NK-92 (cell line): ENCODE results near the gene TGM2.

Experiments used
- DNase-seq: peaks from one replicate; lab custom pipeline; 2025; ENCODE audit not compliant: unreplicated experiment; lab: John Stamatoyannopoulos, UW

Gene TGM2

DNA sequence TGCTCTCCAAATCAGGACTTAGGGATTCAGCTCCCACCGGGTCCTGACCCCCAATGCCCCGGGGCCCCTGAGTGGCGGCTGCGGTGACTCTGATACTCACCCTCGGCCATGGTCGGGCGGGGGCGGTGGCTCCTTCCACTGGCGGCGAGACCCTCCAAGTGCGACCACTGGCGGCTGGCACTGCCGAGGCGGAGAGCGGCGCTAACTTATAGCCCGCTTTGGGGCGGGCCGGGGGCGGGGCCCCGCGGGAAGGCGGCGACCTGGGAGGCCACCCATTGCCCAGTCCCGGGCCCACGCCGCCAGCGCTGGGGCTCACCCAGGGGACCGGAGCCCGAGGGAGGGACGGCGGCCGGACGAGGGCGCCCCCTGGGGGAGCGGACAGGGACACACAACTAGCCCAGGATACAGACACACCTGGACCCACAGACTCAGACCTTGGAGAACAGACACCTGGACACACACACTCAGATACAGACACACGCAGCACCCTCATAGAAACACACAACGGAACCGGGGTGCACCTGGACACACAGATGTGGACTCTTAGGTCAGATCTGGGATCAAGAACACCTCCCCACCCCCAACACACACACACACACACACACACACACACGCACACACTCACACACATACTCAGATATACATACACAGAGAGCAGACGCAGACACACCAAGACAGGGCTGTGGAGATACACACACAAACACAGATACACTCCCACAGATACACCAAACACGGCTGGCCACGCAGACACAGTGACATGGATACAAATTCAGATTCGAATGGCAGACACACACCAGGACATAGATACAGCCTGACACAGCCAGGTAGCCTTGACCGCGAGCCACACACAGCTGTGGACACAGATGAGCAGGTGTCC, at the start of gene TGM2:
TGM2 (minus strand) TSS at position 182 of the 877 bp plus-strand sequence; CDS start at position 110, 72 bp downstream.
- no peak for DNase-seq

DNA sequence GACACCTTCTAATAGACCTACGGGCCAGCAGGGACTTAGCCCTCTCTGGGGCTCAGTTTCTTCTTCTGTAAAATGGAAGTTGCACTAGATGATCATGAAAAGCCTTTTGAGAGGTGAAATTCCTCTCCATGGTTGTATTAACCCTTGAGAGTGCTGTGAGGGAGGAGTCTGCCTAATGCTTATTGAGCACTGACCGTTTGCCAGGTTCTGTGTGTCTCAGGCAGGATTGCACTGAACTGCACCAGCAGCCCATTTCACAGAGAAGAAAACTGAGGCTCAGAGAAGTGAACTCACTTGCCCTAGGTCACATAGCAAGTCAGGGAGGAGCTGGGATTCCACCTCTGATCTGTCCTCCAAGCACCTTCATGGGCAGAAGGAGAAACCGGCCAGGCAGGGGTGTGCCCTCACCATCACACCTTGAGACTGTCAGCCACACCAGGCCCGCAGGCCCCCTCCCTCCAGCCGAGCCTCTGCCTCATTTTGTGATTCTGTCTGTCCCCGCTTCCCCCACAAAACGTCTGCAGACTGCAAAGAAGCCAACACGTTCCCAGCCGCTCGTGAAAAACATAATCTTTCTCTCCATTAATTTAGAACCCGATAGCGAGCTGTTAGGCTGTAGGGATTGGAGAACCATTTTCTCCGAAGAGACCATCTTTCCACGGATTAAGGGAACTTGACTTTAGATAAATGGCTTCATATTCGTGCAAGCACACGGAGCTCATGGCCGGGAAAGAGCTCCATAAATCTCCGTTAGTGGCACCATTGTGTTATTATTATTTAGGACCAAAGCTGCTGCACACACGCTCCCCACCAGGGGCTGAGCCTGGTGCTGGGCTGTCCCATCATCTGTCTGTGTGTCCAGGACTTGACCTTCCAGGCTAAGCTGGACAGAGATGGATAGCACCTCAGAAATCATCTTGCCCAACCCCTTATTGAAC, 49.5 kb upstream of the TGM2 start:
- DNase-seq: no peak

DNA sequence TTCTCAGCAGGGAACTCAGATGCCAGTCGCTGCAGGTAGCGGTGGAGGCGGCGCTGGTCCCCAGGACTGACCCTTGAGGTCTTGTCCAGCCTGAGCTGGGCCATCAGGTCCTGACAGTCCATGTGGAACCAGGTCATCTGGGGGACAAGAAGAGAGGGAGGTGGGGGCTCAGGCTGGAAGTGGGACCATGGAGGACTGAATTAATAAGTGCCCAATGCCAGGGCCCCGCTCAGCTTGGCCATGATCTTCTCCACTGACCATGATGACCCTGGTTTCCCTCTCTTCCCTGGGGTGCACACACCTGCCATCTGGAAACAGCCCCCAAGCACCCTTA, 48.5 kb upstream of the TGM2 start:
- DNase-seq: no peak

DNA sequence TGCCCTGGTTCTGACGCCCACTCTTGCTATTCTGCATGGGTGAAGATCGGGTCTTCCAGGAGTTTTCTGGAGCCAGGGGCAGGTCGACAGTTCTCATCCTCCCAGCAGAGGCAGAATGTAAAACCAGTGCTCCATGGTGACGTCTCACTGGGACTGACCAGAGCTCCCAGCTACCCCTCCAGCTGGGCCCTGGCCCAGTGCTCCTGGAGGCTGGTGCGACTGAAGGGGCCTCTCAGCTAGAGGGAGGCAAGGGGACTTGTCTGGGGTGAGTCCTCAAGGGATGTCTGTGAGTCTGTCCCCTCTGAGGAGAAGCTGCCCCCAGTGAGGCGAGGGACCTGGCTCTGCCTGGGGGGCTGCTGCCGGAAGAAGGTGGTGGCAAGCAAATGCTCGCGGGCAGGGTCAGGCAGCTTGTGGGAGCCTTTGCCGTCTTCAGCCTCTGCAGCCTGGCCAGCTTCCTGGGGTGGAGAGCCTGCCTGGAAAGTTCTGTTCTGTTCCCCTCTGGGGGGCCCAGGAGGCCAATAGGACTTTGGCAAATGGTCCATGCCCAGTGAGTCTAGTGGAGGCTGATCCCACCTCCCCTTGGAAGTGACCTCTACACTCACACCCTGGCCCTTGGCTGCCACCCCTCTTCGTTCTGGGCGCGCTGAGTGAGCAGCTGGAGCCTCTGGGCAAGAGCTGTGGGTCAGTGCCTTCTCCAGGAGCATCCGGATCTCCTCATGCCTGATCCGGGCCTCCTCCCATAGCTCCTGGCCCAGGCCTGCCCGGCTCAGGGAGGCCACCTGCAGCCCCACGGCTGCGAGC, 47.9 kb upstream of the TGM2 start:
- no peak for DNase-seq

DNA sequence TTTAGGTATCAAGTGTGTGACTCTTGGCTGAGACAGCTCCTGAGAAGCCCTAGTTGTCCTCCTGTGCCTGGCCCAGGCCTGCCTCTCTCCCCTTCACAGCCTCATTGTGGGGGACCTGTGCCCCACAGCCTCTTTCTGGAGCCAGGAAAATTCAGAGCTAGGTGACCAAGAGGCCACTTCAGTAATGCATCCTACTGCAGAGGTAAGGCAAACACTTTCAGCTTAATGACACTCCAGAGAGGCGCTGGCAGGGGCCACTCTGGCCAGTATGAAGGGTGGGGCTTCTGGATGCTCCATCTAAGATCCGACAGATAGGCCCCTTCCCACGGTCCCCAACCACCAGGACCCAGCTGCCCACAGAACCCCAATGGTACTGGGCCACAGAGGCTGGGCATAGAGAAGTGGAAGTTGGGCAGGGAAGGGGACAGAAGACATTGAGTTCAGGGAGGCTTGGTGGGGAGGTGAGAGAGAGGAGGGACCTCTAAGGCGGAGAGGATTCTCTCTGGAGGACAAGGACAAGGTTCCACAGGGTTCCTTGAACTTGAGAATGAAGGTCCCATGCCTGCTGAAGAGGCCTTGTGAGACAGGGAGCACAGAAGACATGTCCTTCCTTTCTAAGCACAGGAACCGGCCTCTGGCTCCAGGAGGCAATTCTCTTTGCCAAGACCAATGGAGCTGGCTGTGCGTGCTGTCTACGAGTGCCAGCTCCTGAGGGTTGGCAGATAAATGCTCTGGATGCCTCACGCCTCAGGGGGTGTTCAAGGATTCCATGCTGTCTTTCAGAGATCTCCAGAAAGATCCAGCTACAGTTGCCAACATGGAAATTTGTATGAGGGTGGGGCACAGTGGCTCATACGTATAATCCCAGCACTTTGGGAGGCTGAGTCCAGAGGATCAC, 46.4 kb upstream of the TGM2 start:
- no peak for DNase-seq

DNA sequence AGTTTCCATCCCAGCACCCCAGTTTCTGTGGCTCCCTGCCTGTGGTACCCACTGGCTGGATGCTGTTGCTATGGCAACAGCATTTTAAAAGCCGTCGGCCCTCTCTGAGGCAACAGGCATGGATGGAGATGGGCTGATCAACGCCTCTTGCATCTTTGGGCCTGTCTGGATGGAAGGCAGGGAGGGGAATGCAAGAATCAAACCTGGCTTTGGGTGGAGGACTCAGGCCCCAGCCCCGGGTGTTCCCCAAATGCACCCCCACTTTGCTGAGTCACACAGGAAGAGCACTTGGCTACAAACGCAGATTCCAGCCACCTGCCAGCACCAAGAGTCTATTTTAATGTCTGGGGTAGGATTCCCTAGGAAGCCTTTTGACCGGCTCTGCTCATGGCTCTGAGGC, 45.7 kb upstream of the TGM2 start:
- DNase-seq: no peak

DNA sequence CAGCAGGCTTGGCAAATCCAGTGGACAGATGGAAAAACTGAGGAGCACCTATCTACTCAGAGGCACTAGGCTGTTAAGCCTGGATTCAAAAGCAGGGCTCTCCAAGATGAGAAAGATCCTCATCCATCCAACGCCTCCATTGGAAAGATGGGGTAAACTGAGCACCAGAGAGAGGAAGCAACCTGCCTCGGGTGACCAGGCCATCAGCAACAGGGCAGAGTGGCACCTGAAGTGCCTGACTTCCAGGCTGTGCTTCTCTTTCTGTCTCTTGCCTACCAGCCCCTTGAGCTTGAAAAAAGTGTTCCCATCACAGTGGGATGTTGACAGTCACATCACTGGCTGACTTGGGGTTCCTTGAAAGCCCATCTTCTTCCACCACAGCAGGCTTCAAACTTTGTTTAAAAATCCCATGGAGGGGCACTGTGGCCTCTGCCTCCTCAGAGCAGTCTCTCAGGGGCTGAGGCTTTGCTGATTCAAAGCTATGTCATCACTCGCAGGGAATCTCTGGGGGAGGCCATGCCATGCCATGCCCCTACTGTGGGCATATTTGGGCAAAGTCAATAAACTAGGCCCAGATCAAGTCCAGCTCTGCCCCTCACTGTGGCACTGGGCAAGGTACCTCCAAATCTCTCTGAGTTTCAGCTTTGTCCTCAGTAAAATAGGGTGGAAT, 44.8 kb upstream of the TGM2 start:
- no peak for DNase-seq

DNA sequence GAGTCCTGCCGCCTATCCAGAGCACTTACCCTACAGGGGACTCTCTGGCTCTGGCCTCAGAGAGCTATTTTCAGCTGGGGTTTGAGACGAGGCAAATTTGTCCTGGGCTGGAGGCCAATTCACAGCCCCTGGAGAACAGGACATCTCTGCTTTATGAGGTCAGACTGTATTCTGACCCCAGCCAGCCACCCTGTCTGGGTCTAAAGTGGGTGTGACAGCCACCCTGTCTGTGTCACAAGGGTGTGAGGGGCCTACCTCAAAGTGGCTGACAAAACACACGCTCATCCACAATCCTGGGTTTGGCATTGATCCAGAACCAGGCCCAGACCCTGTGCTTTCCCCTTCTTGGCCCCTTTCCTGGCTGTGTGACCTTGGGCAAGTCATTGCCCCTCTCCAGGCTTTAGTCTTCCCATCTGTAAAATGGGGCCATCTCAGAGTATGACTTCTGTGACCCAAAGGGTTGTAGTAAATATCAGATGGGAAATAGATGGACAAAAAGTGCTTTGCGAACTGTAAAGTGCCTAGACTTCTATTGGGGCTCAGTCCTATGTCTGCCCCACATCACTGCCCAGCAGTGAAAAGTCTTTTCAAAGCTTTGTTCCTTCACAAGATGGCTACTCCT, 44.1 kb upstream of the TGM2 start:
- DNase-seq: no peak

DNA sequence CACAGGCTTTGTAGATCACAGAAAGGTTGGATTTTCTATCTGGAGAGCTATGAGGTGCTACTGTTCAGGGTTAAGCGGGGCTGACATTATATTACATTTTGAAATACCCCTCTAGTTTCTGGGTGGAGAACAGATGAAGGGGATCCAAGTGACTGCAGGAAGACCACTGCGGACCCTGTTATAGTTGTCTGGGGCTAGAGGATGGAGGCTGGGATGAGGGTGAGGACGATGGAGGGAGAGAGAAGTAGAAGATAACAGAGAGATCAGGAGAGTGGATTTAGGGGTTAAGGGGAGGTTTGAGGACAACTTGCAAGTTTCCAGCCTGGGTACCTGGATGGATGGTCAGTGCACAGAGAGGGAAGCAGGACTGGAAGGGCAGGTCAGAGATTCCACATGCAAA, 43.5 kb upstream of the TGM2 start:
- DNase-seq: no peak

DNA sequence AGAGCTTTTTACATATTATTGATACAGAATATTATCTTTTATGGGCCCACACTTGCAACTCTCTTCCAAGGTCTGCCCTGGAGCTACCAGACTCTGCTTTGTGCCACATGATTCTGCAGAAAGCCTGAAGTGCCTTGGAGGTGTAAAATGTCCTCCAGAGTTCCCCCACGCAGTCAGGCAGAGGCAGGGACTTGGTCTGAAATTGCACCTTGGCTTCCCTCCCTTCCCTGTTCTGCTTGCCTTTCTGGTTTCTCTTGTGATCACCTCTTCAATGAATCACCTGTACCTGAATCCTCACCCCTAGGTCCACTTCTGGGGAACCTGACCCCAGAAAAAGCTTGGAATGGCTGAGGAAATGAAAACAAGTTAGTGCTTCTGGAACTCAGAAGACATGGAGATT, 43.0 kb upstream of the TGM2 start:
- DNase-seq: no peak

DNA sequence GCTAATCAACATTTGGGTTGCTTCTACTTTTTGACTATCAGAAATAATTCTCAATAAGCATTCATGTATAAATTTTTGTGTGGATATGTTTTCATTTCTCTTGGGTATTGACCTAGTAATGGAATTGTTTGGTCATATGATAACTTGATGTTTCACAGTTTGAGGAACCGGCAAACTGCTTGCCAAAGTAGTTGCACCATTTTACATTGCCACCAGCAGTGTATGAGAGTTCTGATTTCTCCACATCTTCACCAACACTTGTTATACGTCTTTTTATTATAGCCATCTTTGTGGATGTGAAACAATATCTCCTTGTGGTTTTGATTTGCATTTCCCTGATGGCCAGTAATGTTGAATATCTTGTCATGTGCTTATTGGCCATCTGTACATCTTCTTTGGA, 42.6 kb upstream of the TGM2 start:
- DNase-seq: no peak

DNA sequence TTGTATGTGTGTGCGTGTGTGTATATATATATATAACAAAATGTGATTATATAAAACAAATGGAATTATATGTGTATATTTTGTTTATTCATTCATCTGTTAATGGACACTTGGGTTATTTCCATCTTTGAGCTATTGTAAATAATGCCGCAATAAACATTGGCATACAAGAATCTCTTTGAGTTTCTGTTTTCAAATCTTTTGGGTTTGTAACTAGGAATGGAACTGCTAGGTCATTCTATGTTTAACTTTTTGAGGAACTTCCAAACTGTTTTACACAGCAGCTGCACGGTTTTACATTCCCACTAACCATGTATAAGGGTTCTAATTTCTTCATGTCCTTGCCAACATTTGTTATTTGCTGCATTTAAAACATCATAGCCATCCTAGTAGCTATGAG, 39.9 kb upstream of the TGM2 start:
- no peak for DNase-seq

DNA sequence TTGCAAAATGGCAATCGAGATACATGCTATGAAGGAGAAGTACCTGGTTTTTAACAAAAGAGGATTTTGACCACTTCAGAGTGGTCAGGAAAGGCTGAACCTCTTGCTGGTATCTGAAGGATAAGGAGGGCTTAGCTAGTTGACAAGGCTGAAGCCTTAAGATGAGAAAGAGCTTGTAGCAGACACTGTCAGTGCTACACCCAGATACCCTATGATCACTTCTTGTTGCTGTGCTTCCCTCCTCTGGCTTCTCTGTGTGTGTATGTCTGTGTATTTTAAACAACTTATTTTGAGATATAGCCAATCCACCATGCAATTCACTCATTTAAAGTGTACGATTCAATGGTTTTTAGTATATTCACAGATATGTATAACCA, 38.9 kb upstream of the TGM2 start:
- DNase-seq: no peak

DNA sequence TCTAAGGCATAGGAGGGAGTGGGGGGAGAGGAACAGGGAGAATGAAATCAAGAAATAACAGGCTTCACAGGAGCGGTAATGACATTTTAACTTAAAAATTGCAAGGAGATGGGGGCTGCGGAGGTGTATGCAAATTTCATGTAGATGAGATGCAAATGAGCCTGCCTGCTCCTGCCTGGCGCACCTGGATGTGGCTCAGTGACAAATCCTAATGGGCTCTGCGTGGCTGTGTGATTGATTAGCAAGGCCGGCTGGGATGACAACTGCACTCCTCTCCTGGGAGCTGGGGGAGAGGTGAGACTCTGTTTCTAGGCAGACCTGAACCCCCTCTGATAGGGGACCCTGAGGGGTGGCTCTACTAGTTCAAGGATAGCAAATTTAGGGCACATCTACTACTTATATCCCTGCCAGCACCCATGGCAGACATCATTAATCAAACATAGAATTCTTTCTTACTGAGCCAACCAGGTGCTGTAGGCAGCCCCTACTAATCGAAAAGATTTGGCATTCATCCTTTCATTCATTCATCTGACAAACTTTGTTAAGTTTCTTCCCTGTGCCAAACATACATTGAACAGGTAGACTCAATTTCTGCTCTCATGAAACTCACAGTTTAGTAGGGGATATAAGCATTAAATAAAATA, 38.4 kb upstream of the TGM2 start:
- no peak for DNase-seq

DNA sequence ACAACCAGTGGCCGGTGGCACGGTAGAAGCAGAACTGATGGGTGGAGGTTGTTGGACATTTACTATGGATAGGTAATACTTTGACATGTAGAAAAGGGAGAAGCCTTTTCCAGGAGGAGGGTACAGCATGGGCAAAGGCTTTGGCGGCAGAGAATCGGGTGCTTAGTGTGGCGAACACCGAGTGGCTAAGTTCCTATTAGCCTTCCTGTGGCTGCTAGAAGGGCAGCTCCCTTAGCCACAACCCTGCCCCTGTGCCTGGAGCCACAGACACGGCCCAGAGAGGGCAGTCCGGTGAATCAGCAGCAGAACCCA, 37.9 kb upstream of the TGM2 start:
- DNase-seq: no peak

DNA sequence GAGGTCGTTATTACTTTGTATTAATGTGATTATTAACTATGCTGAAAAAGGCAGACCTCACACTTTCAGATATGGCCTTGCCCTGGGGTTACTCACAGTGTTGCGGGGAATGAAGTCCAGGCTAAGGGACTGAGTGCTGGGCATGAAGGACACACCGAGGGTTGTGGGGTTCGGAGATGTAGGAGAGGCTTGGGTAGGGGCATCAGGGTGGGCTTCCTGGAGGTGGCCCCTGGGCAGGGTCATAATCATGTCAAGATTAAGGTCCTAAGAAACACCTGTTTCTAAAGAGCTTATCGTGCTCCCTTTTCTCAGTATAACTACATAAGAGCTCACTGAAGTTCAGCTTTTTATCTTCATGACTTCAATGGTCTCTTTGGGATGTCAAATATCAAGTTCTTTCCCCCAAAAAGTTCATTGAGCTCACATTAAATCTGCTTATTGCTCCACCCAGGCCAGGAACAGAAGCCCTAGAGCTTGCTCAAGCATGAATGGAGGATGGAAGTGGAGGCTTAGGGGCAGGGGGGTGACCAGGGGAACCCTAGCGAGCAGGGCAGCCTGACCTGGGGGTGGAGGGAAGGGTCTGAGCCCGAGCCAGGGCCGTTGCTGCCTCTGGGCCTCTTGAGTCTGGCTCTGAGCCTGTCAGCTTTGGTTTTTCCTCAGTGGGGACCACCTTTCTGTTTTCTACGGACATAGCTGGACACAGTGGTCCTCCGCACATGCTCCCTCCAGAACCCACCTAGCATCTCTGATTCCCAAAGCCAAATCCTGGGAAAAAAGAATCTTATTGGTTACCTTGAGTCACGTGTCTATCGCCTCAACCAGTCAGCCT, 37.3 kb upstream of the TGM2 start:
- no peak for DNase-seq

DNA sequence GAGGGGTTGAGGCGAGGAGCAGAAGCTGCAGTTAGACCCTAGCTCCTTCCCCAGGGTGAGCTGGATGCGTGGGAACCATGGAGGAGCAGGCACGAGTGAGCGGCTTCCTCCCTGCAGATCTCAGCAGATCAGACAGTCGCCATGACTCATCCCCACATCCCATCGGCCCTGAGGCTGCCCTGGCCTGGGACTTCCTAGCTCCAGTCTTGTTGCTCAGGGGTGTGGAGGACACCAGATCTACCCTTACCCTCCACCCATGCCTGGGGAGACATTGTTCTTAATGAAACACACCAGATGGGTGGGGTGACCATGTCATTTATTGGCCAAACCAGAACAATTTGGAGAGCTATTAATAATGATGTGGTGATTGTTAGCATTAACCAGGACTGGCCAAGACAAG, 36.3 kb upstream of the TGM2 start:
- no peak for DNase-seq

DNA sequence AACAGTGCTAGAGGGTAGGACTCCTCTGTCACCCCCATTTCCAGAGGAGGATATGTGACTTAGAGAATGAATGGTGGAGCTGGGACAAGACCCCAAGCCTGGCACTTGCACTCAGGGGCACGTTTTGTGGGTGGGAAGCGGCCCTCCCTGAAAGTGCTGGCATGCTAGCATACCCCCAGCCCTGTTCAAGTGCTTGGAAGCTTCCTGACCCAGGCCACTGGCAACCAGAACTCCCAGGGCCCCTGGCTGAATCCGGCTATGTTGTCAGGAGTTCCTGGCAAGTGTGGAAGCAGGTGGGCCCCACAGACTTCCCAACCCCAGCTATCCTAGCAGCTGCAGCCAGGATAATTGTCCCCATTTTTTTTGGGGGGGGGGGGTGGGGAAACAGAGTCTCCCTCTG, 35.6 kb upstream of the TGM2 start:
- DNase-seq: no peak
